Cerebellar cortex (tissue), 1 donor: ENCODE measurements around the gene UBN1.

Experiments
- DNase-seq: peaks from one replicate; pipeline ENCODE4 v3.0.0-alpha.2; 2015; ENCODE audit warnings: low spot score

Gene UBN1

DNA sequence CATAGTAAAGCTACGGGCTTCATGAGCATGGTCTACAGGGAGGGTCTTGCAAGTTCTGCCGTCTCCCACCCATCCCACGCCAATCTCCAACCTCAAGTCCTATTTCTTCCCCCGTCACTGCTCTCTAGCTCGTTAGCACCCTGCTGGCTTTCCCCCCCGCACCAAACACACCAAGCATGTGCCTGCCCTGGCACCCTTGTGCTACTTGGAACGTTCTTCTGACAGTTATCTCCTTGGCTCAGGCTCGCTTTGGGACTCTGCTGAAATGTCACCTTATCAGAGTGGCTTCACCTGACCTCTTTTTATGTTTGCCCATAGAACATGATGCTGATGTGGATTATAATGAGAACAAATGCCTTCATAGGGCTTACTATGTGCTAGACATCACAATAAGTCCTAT, 22.1 kb upstream of the UBN1 start:
- DNase-seq = no peak

DNA sequence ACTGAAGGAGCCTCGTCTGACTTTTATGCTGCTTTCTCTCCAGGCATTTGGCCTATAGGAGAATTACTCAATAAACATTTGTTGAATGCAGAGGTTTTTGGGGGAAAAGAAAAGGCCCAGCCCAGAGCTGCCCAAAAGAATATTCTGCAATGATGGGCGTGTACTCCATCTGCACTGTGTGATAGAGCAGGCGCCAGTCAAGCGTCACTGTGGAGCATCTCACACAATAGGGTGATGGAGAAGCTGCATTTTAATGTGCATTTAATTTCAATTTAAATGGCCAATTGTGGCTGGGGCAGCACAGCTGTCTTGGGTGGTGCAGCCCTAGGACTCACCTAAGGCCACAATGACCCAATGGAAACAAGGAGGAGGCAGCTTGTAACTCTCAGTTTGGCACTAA, 20.8 kb upstream of the UBN1 start:
- DNase-seq = no peak

DNA sequence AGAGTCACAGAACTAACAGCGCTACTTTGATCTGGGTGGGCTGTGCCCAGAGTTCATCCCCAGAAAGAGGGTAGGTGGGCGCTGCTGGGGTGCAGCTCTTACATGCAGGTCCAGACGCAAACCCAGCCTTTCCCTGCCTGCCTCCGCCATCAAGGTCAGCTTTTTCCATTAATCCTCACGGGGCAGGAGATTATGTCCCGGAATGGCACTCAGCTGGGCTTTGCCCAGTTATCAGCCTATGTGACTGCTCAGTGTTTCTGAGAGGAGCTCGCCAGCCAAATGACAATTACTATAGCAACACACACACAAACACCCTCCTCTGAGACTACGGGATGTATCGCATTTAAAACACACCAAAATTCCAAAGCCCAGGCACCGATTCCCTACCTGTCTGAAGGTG, 20.3 kb upstream of the UBN1 start:
- no peak for DNase-seq

DNA sequence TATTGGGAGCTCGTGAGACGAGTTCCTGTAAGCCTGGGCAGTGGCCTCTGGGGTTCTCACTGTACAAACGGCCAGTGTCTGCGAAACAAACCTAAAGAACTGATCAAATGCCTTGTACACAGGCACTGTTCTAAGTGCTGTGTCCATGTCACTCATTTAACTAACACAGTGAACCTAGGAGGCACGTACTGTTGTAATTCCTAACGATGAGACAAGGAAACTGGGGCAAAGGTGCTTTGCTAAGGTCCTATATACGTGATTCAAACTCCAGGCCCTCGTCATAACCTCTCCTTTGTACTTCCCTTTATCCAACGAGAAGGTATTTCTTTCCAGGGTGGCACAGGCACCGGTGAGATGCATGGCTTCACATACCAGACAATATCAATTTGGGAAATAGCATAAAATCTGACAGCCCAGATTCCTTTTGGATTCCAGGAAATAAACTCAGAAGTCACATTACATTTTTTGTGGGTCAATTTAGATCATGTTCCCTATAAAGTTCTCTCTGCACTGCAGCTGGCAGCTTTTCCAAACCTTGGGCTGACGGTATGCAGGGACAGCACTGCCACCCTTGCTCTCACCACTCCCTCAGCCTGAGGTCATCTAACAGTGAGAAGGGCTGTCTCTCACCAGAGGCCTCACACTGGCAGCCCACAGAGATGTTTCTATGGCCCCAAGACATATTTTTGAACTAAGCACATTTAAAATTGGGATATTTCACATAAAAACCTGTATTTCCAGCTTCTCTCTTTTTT, 18.5 kb upstream of the UBN1 start:
- DNase-seq = no peak

DNA sequence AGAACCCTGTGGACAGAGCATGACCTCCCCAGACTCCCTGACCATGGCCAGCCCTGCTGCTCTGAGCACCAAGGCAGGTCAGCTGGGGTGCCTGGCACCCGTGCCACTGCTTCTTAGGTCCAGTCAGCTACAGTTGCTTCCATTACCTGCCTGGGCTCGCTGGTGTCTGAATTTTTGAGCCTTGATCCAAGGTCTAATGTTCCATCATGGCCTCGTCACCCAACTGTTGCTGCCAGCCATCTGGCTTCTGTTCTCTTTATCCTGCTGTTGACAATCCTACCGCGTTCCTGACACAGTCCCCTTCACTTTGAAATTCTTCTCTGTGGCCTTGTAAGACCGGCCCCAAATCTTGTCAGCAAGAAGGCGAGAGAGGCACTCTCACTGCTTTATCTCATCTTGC, 16.9 kb upstream of the UBN1 start:
- DNase-seq = no peak

DNA sequence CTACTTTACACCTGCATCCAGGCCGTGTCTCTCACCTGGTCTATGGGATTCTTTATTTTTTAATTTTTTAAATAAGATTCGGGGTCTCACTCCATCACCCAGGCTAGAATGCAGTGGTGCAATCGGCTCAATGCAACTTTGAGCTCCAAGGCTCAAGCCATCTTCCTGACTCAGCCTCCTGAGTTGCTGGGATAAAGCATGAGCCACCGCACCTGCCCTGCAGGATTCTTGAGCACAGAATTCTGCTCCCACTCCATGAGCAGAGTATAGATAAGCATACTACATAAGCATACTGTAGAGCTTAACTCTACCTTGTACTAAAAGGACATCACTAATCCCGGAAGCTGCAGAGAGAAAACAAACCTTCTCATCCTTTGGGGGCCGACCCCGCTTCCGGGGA, 15.7 kb upstream of the UBN1 start:
- DNase-seq = no peak

DNA sequence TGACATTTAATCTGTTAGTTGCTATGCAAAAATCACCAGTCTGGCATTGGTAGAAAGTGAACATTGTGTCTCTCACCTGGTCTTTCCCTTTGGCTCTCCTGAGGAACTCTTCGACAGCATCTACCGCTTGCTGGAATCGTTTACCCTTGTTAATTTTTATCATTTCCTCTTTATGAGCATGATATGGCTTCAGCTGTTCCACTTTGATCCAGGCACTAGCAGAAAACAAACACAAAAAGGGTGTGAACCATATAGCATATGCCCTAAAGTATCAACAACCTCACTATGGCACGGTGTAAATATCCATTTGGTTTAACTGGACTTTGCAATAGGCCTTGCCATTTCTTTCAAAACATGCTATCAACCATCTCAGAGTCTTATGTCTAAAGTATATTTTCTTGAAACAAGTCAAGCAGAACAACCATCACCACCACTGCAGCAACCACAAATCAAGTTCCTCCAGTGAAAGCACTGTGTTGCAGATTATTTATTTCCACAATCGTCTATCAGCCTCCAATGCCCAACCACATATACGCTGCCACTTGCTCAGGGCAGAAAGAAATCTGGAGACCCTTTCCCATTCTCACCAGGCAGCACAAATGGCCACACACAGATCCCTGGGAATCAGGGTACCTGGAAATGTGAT, 14.5 kb upstream of the UBN1 start:
- DNase-seq = no peak

DNA sequence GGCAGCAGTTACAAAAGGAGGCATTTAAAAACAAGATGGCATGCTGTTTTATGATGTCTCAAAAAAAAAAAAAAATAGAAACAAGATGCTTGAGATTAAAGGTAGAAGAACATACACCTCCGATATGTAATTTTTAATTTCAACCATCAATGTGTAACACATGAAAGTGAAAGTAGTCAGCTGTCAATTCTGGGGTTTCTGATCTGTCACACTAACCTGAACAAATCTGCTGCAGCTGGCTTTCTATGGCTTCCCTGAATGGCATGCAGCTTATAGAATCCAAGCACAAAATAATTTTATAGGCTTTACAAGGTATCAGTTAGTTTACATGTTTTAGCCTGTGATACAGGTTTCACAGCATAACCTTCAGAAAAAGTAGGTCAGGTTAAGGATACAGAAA, 13.7 kb upstream of the UBN1 start:
- no peak for DNase-seq

DNA sequence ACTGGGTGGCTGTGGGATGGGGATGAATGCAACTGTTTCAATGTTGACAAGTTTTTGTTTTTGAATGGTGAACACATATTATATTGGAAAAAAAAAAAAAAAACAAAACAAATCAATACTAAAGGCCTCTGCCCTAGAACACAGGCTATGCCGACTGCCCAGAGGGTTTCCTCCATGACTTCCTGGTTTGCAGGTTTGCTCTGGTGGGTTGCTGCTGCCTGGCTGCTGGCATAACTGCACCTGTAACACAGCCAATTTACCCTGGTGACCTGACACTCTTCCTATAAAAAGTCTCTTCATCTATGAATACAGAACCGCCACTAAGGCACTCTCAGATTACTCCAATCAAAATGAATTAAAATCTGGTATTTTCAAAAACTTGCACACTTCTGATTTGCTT, 10.6 kb upstream of the UBN1 start:
- no peak for DNase-seq

DNA sequence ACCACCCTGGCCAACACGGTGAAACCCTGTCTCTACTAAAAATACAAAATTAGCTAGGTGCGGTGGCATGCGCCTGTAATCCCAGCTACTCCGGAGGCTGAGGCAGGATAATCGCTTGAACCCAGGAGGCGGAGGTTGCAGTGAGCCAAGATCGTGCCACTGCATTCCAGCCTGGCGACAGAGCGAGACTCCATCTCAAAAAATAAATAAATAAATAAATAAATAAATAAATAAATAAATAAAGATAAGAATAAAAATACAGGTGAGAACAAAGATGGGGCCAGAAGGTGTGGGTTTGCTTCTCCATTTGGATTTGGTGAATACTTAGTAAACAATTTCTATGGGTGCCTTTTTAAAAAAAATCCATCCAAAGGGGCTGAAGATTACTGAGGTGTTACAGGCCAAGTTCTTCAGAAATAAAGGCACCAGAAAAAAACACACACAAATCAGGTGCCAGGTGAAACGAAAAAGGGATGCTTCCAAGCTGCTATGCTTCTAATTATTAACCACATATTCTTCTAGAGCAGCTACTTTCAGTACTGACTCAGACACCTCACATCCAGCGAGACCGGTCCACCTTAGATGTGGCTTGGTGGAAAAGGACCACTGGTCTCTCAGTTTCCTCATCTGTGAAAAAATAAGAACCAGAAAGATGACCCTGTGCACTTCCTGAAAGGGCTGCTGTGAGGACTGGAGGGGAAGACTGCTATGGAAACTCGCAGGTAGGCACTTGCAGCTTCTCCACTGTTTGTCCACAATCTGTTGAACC, 9.4 kb upstream of the UBN1 start:
- DNase-seq = no peak

DNA sequence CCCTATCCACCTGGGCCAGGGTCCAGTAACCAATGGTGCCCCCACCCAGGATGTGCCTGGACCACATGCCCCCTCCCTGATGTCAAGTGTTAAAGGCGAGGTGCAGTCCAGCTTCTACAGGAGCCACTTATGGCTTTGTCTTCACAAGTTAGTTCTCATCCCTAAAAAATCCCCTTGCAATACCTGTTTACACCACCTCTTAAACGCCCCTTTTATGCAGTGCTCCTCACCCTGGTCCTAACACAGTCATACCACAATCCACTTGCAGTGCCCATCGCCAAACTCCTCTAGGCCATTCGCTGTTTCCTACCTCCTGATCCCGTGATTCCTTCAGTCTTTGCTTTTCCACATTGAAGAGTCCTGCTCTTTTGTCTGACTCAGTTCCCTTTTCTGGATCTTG, 7.3 kb upstream of the UBN1 start:
- DNase-seq = no peak

DNA sequence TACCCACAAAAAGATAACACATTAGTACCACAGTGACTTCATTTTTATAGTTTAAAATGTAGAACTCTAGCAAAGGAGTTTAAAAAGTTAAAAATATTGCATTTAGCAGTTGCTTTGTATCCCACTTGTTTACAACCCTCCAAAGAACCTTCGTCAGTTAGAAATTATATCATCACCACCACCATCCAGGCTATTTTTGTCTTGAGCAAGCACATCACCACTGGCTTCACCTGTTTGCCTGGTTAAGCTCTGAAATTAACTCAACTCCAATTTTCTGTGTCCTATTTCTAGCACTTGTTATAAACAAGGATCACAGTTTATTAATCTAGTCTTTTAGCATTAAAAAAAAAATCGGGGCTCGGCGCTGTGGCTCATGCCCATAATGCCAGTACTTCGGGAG, 6.3 kb upstream of the UBN1 start:
- no peak for DNase-seq

DNA sequence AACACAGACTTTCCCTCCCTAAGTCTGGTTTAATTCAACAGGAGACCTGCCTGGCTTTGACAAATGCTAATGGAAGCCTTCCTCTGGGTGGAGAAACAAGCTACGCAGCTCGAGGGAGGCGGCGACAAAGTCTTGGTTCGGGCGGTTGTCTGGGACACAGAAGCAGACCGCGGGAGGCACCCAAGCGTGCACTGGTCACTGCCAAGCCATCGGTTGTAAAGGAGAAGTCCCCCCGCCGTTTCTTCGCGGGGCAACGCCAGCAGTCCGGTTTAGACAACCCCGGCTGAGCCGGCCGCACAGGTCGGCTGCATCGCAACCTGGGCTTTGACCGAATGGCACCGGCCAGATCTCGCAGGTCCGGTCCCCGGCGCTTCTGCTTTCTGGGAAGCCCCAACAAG, 779 bp upstream of the UBN1 start:
- no peak for DNase-seq

DNA sequence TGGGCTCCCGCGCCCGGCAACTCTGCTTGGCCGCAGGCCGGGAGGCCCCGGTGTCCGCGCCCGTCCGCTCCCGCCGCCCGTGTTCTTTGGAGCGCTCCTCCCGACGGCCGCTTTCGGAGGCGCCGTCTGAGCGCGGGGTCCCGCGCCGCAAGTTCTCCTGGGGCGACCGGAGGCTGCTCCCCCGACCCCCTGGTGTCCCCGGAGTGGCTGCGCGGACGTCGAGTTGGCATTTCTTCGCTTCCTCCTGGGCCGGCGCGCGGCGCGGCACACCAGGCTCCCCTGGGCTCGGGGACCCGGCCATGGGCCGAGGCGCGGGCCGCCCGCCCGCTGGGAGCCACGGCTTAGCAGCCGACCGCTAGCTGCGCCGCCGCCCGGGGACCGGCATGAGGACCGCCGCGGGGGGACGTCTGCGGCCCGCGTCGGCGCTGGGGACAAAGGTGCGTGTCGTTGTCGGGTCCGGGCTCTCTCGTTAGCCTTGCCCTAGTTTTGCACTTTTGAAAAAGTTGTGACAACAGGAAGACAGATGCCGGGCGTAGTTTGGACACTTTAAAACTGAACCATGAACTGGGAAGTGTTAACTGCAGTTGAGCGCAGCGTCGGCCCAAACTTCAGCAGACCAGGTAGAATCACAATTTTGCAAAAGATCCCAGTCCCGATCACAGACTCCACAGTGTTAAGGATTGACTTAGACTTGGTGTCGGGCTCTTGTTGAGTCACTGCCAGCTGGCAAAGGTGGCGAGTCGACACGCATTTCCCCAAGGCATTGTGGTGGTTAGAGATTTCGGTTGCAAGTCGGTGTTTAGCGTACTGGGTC, 700 bp downstream of the UBN1 start:
- peak; percentile 31 for DNase-seq

DNA sequence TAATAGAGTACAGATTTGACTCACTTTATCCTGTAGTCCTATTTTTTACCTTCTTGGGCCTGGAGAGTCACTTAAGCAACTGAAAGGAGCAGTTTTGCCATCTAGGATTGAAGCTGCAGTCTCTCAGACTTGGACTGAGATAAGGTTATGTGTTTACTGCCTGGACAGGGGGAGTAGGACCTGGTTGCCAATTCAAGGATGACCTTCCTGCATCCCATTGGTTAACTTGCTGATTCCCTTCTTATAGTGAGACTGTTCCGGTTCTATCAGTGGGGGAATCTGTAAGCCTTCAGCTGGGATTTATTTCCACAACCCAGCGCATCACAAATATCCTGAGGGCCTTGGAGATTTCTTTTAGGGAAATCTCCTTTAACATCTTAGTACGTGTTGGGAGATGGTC, 2.9 kb downstream of the UBN1 start:
- DNase-seq = no peak

DNA sequence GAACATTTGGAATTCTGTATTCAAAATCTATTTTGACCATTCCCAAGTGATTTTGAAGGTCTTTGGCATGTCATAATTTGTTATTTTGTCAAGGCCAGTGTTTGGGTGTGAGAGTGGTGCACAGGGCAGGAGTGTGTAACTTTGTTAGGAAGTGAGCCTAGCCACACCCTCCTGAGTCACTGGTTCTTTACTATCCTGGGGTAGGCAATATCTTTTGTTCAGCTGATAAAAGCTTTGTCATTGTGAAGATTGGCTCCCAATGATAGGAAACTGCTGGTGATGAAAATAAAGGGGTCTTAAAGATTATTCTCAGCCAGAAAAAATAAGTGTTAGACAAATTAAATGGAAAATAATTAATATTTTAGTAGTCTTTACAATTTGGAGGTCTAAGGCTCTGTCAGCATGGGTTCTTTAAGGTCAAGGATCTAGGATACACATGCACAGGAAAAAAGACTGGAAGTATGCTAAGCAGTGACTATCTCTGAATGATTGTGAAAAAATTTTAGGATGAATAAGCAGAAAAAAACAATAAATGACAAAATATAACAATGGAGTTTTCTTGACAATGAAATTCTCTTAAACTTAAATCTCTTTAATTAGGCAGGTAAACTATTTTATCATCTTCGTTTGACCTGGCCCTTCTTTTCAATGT, 5.1 kb downstream of the UBN1 start:
- DNase-seq = no peak

DNA sequence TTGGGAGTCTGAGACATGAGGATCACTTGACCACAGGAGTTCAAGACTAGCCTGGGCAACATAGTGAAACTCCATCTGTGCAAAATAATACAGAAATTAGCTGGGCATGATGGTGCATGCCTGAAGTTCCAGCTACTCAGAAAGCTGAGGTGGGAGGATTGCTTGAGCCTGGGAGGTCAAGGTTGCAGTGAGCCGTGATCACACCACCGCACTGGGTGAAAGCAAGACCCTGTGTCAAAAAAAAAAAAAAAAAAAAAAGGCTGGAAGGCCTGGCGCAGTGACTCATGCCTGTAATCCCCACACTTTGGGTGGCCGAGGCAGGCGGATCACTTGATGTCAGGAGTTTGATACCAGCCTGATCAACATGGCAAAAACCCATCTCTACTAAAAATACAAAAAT, 8.1 kb downstream of the UBN1 start:
- no peak for DNase-seq

DNA sequence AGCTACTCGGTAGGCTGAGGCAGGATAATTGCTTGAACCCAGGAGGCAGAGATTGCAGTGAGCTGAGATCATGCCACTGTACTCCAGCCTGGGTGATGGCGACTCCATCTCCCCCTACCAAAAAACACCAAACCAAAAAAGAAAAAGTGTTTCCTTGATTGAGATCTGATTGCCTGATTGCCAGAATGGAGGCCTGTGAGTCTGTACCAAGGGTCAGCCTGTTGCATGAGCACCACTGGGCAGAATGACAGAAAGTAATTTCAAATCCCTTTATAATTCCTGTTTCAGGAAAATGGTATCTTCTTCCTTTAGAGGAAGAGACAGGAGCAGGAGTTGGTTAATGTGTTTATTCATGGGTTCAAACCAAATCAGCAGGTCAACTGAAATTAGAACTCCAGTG, 8.5 kb downstream of the UBN1 start:
- no peak for DNase-seq

DNA sequence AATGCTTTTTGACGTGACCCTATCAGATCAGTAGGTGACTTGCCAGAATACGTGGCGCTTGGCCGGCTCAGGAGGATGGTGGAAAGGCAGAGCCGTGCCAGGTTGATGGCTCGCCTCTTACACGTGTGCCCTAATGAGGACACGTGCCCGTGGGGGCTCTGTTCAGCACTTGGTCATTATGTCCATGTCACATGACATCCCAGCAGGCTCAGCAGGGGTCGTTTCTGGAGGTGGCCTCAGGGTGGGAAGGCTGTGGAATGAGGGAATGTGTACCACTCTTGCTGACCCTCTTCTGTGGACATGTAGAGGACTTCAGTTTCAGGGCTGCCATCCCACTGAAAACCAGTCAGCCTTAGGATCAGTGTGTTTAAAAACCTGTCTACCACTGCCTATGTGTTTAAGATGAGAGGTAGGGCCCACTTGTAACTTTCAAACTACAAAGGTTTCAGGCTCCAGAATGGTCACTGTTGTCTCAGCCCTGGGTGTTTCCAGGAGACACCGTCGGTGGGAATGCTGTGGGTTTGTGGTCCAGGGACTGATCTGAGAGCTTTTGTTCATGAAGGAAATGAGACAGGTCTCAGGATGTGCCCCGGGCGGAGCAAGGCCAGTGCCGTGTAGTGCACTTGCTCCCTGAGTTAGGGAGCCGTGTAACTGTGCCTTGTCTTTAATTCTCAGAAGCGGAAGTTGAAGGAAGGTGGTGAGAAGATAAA, 12.1 kb downstream of the UBN1 start:
- peak; percentile 45 for DNase-seq

DNA sequence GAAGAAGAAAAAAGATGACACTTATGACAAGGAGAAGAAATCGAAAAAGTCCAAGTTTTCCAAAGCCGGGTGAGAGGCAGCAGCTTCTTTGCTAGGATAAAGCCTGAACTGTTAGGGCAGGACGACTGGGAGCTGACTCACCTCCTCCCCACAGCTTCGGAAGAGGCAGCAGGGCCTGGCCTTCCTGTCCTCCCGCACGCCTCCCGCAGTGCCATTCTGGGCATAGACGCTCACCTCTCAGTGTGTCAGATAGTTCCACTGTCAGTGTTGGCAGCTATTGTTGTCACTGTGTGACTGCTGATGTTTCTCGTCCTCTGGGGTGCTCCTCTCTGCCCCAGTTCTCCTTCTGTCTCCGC, 12.6 kb downstream of the UBN1 start:
- peak; percentile 84 for DNase-seq

DNA sequence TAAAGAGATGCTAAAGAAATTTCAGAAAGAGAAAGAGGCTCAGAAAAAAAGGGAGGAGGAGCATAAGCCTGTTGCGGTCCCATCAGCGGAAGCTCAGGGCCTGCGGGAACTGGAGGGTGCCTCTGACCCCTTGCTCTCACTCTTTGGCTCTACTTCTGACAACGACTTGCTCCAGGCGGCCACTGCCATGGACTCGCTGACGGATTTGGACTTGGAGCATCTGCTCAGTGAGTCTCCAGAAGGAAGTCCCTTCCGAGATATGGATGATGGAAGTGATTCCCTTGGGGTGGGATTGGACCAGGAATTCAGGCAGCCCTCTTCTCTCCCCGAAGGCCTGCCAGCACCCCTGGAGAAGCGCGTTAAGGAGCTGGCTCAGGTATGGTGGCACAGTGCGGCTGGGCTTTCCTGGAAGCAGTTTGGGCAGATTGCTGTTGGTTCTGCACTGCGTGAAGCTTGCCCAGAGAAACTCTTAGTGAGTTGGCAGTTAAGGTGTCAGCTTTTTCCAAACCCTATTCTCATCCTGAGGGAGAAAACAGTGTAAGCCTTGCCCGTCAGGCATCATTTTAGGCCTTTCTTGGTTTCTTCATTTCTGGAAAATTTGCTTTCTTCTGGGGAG, 13.6 kb downstream of the UBN1 start:
- DNase-seq = peak; percentile 67
